ENCODE results near the gene ARL3.
"Not testable (repeated sequence)": the region's sequence is repeated elsewhere in the genome, so short reads cannot be mapped to it uniquely, and the experiment has no call there.

Gene ARL3

DNA sequence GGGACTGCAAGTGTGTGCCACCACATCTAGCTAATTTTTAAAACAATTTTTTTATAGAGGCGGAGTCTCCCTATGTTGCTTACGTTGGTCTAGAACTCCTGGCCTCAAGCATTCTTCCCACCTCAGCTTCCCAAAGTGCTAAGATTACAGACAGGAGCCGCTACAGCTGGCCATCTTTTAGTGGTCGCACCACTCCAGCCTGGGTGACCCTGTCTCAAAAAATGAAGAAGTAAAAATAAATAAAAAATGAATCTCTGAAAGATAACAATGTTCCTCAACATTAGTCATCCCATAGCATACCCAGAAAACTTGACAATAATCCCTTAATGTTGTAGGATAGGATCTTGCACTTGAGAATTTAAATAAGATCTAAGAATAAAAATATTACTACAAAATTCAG, 47.8 kb upstream of the ARL3 start:
- Histone ChIP-seq H4K8ac (ENCODE audit: low read depth, low read length) (no peak overlapping the region), H2AFZ (ENCODE audit: low read length) (no peak overlapping the region), H2BK12ac (ENCODE audit: low read length) (no peak overlapping the region), H3K79me1 (ENCODE audit: low read depth, low read length) (no peaks in the 10 kb centered on the region), H3K23ac (ENCODE audit: low read depth, low read length, poor library complexity) (no peak overlapping the region), H3K36me3 (replicated peaks in 1 of 2; ENCODE audit: control insufficient read depth in 2 of 2, insufficient read depth in 2 of 2, low read length in 2 of 2) (no peaks in the 10 kb centered on the region), H2BK15ac (ENCODE audit: low read length) (no peak overlapping the region), H3K4me1 (ENCODE audit: control insufficient read depth in 2 of 2, insufficient read depth in 1 of 2, low read depth in 1 of 2, low read length in 2 of 2) (peaks cover 1 to 4% of the 10 kb centered on the region in 2 donors), H2BK5ac (ENCODE audit: low read length) (no peak overlapping the region), H4K91ac (ENCODE audit: low read depth, low read length, poor library complexity) (no peak overlapping the region), H3K27ac (replicated peaks; ENCODE audit: low read length) (no peak overlapping the region), H3K27me3 (ENCODE audit: control insufficient read depth in 3 of 3, insufficient read depth in 3 of 3, low read depth in 1 of 3, low read length in 3 of 3) (no peaks in the 10 kb centered on the region), H3K18ac (ENCODE audit: low read length) (no peak overlapping the region), H3K4me3 (ENCODE audit: low read length in 2 of 2) (no peak overlapping the region), H2AK5ac (ENCODE audit: low read depth, low read length) (no peak overlapping the region), H3K4ac (ENCODE audit: low read length) (no peak overlapping the region), H3K4me2 (ENCODE audit: insufficient read depth, low read length, poor library complexity, severe bottlenecking) (no peak overlapping the region), H2BK120ac (ENCODE audit: low read depth, low read length) (no peak overlapping the region), H3K9me3 (replicated peaks in 1 of 2; ENCODE audit: control insufficient read depth in 2 of 2, insufficient read depth in 1 of 2, low read depth in 1 of 2, low read length in 2 of 2) (no peaks in the 10 kb centered on the region), H3K14ac (ENCODE audit: low read length) (no peak overlapping the region), H3K9ac (ENCODE audit: low read depth, low read length, poor library complexity) (no peak overlapping the region)
- no peak for DNase-seq (ENCODE audit: low spot score)
- WGBS, 2 donors (ENCODE audit: extremely low coverage in 2 of 2, insufficient read length in 2 of 2, insufficient replicate concordance in 1 of 2) = no CpG with 5 or more reads among the region's 4 CpGs

DNA sequence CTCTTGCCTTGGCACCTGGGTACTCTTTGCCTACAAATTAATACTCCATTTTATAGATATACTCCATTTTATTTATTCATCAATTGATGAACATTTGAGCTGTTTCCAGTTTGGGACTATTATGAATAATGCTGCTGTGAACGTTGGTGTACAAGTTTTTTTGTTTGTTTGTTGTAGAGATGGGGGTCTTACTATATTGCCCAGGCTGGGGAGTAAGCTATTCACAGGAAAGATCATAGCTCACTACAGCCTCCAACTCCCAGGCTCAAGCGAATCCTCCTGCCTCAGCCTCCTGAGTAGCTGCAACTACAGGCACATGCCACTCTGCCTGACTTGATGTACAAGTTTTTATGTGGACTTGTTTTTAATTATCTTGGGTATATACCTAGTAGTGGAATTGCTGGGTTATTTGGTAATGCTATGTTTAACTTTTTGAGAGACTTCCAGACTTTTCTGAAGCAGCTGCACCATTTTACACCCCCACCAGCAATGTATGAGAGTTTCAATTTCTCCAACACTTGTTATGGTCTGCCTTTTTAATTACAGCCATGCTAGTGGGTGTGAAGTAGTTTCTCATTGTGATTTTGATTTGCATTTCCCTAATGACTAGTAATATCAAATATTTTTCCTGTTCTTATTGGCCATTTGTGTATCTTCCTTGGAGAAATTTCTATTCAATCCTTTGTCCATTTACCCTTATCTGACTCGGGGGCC, 45.5 kb upstream of the ARL3 start:
- no CpG with 5 or more reads among the region's 3 CpGs for WGBS, 2 donors (ENCODE audit: extremely low coverage in 2 of 2, insufficient read length in 2 of 2, insufficient replicate concordance in 1 of 2)
- H3K79me1 ChIP-seq (ENCODE audit: low read depth, low read length) = no peaks in the 10 kb centered on the region
- H3K4ac ChIP-seq (ENCODE audit: low read length) = no peak overlapping the region
- no peak overlapping the region for H3K23ac ChIP-seq (ENCODE audit: low read depth, low read length, poor library complexity)
- no peak overlapping the region for H4K91ac ChIP-seq (ENCODE audit: low read depth, low read length, poor library complexity)
- H3K36me3 ChIP-seq (replicated peaks in 1 of 2; ENCODE audit: control insufficient read depth in 2 of 2, insufficient read depth in 2 of 2, low read length in 2 of 2) = no peaks in the 10 kb centered on the region
- no peak overlapping the region for H3K4me3 ChIP-seq (ENCODE audit: low read length in 2 of 2)
- no peak overlapping the region for H3K4me2 ChIP-seq (ENCODE audit: insufficient read depth, low read length, poor library complexity, severe bottlenecking)
- H3K4me1 ChIP-seq (ENCODE audit: control insufficient read depth in 2 of 2, insufficient read depth in 1 of 2, low read depth in 1 of 2, low read length in 2 of 2) = peaks cover 1 to 4% of the 10 kb centered on the region in 2 donors
- H3K14ac ChIP-seq (ENCODE audit: low read length) = no peak overlapping the region
- no peak overlapping the region for H4K8ac ChIP-seq (ENCODE audit: low read depth, low read length)
- no peak overlapping the region for H3K27ac ChIP-seq (replicated peaks; ENCODE audit: low read length)
- H3K18ac ChIP-seq (ENCODE audit: low read length) = no peak overlapping the region
- no peak overlapping the region for H3K9ac ChIP-seq (ENCODE audit: low read depth, low read length, poor library complexity)
- no peak overlapping the region for H2AFZ ChIP-seq (ENCODE audit: low read length)
- H2BK5ac ChIP-seq (ENCODE audit: low read length) = no peak overlapping the region
- H2BK12ac ChIP-seq (ENCODE audit: low read length) = no peak overlapping the region
- no peak overlapping the region for H2AK5ac ChIP-seq (ENCODE audit: low read depth, low read length)
- no peak for DNase-seq (ENCODE audit: low spot score)
- H3K27me3 ChIP-seq (ENCODE audit: control insufficient read depth in 3 of 3, insufficient read depth in 3 of 3, low read depth in 1 of 3, low read length in 3 of 3) = no peaks in the 10 kb centered on the region
- H2BK120ac ChIP-seq (ENCODE audit: low read depth, low read length) = no peak overlapping the region
- no peak overlapping the region for H2BK15ac ChIP-seq (ENCODE audit: low read length)
- H3K9me3 ChIP-seq (replicated peaks in 1 of 2; ENCODE audit: control insufficient read depth in 2 of 2, insufficient read depth in 1 of 2, low read depth in 1 of 2, low read length in 2 of 2) = no peaks in the 10 kb centered on the region

DNA sequence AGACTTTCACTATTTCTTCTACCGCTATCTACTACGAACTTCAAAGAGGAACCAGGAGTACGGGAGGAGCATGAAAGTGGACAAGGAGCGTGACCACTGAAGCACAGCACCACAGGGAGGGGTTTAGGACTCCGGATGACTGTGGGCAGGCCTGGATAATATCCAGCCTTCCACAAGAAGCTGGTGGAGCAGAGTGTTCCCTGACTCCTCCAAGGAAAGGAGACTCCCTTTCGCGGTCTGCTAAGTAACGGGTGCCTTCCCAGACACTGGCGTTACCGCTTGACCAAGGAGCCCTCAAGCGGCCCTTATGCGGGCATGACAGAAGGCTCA, 44.7 kb upstream of the ARL3 start:
- H3K36me3 ChIP-seq (replicated peaks in 1 of 2; ENCODE audit: control insufficient read depth in 2 of 2, insufficient read depth in 2 of 2, low read length in 2 of 2); H2AFZ ChIP-seq (ENCODE audit: low read length); H3K4me1 ChIP-seq (ENCODE audit: control insufficient read depth in 2 of 2, insufficient read depth in 1 of 2, low read depth in 1 of 2, low read length in 2 of 2); H2BK5ac ChIP-seq (ENCODE audit: low read length); H3K14ac ChIP-seq (ENCODE audit: low read length); H2BK12ac ChIP-seq (ENCODE audit: low read length); H3K18ac ChIP-seq (ENCODE audit: low read length); H3K27ac ChIP-seq (replicated peaks; ENCODE audit: low read length); H2BK15ac ChIP-seq (ENCODE audit: low read length); H4K91ac ChIP-seq (ENCODE audit: low read depth, low read length, poor library complexity); H3K23ac ChIP-seq (ENCODE audit: low read depth, low read length, poor library complexity); H4K8ac ChIP-seq (ENCODE audit: low read depth, low read length); H2BK120ac ChIP-seq (ENCODE audit: low read depth, low read length); H2AK5ac ChIP-seq (ENCODE audit: low read depth, low read length); H3K4me2 ChIP-seq (ENCODE audit: insufficient read depth, low read length, poor library complexity, severe bottlenecking); H3K4me3 ChIP-seq (ENCODE audit: low read length in 2 of 2); H3K79me1 ChIP-seq (ENCODE audit: low read depth, low read length); H3K27me3 ChIP-seq (ENCODE audit: control insufficient read depth in 3 of 3, insufficient read depth in 3 of 3, low read depth in 1 of 3, low read length in 3 of 3); H3K4ac ChIP-seq (ENCODE audit: low read length); H3K9ac ChIP-seq (ENCODE audit: low read depth, low read length, poor library complexity); DNase-seq (ENCODE audit: low spot score); H3K9me3 ChIP-seq (replicated peaks in 1 of 2; ENCODE audit: control insufficient read depth in 2 of 2, insufficient read depth in 1 of 2, low read depth in 1 of 2, low read length in 2 of 2): not testable (repeated sequence)
- WGBS, 2 donors (ENCODE audit: extremely low coverage in 2 of 2, insufficient read length in 2 of 2, insufficient replicate concordance in 1 of 2) = no CpG with 5 or more reads among the region's 12 CpGs

DNA sequence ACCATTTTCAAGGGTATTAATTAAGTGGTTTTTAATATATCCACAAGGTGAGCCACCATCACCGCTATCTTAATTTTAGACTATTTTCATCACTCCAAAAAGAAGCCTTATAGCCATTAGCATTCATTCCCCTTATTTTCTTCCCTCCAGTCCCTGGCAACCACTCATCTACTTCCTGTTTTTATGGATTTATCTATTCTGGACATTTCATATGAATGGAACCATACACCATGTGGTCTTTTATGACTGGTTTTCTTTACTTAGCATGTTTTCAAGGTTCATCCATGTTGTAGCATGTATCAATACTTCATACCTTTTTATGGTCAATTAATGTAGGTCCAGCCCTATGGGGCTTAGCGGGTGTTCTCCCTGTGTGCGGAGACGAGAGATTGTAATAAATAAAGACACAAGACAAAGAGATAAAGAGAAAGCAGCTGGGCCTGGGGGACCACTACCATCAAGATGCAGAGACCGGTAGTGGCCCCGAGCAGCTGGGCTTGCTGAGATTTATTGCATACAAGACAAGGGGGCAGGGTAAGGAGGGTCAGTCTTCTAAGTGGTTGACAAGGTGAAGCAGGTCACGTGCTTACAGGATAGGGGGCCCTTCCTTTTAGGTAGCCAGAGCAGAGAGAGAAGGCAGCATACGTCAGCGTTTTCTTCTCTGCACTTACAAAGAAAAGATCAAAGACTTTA, 44.2 kb upstream of the ARL3 start:
- Histone ChIP-seq H3K27ac (replicated peaks; ENCODE audit: low read length) (no peak overlapping the region), H3K23ac (ENCODE audit: low read depth, low read length, poor library complexity) (no peak overlapping the region), H2AFZ (ENCODE audit: low read length) (no peak overlapping the region), H3K4me3 (ENCODE audit: low read length in 2 of 2) (no peak overlapping the region), H2AK5ac (ENCODE audit: low read depth, low read length) (no peak overlapping the region), H3K9ac (ENCODE audit: low read depth, low read length, poor library complexity) (no peak overlapping the region), H3K4ac (ENCODE audit: low read length) (no peak overlapping the region), H3K9me3 (replicated peaks in 1 of 2; ENCODE audit: control insufficient read depth in 2 of 2, insufficient read depth in 1 of 2, low read depth in 1 of 2, low read length in 2 of 2) (no peaks in the 10 kb centered on the region), H4K8ac (ENCODE audit: low read depth, low read length) (no peak overlapping the region), H3K27me3 (ENCODE audit: control insufficient read depth in 3 of 3, insufficient read depth in 3 of 3, low read depth in 1 of 3, low read length in 3 of 3) (no peaks in the 10 kb centered on the region), H3K36me3 (replicated peaks in 1 of 2; ENCODE audit: control insufficient read depth in 2 of 2, insufficient read depth in 2 of 2, low read length in 2 of 2) (no peaks in the 10 kb centered on the region), H3K79me1 (ENCODE audit: low read depth, low read length) (no peaks in the 10 kb centered on the region), H3K14ac (ENCODE audit: low read length) (no peak overlapping the region), H4K91ac (ENCODE audit: low read depth, low read length, poor library complexity) (no peak overlapping the region), H2BK120ac (ENCODE audit: low read depth, low read length) (no peak overlapping the region), H2BK15ac (ENCODE audit: low read length) (no peak overlapping the region), H3K4me1 (ENCODE audit: control insufficient read depth in 2 of 2, insufficient read depth in 1 of 2, low read depth in 1 of 2, low read length in 2 of 2) (peaks cover 1 to 4% of the 10 kb centered on the region in 2 donors), H3K4me2 (ENCODE audit: insufficient read depth, low read length, poor library complexity, severe bottlenecking) (no peak overlapping the region), H2BK5ac (ENCODE audit: low read length) (no peak overlapping the region), H3K18ac (ENCODE audit: low read length) (no peak overlapping the region), H2BK12ac (ENCODE audit: low read length) (no peak overlapping the region)
- no CpG with 5 or more reads among the region's 9 CpGs for WGBS, 2 donors (ENCODE audit: extremely low coverage in 2 of 2, insufficient read length in 2 of 2, insufficient replicate concordance in 1 of 2)
- DNase-seq (ENCODE audit: low spot score) = no peak
